ENCODE data around the gene SLC44A3.

The SLC44A3 gene

DNA sequence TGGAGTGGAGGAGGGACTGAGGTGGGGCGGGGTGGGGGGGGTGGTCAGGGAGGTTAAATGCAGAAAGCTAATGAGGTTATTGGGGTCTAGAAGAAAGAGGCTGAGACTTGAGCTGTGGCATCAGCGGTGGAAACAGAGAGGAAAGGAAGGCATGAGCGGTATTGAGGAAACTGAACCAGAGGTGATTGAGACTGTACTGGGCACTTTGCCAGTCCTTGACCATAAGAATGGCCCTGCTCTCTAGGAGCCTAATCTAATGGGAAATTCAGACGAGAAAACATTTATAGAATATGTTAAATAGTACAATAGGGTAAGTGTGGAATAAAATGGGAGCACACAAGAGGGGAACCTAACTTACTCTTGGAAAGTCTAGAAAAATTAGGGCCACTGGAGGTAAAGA is 23.7 kb downstream of the SLC44A3 start:
- H3K9me3 ChIP-seq = no peaks in the 10 kb centered on the region
- no peak overlapping the region for H3K4me3 ChIP-seq
- no peaks in the 10 kb centered on the region for H3K4me1 ChIP-seq
- H3K27me3 ChIP-seq = no peaks in the 10 kb centered on the region
- H4K20me1 ChIP-seq = no peaks in the 10 kb centered on the region
- H3K27ac ChIP-seq = no peak overlapping the region
- H3K36me3 ChIP-seq = peaks cover 4% of the 10 kb centered on the region; the same call in 1 of the 2 replicates
- no peak overlapping the region for H3K4me2 ChIP-seq
- TF ChIP-seq Cebpa-rat (IDR thresholded peaks at IDR 0.05) = no peak
- H3K9ac ChIP-seq = no peak overlapping the region

DNA sequence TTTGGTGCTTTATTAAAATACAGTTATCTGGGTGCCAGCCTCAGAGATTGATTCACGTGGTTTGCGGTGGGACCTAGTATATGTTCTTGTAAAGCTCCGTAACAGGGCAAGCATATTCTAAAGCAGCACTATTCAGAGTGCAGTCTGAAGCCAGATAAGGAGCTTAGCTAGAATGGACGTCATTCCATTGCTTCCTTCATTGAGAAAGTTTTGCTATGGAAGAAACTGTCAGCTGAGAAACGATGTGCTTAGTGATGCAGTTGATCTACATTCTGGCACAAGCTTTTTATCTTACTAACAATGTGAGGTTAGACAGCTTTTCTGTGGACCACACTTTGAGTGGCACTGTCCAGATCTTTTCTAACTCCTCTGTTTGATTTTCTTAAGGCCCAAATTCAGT is 26.2 kb downstream of the SLC44A3 start:
- H3K27me3 ChIP-seq = no peaks in the 10 kb centered on the region
- no peaks in the 10 kb centered on the region; the same call in 1 of the 2 replicates for H3K36me3 ChIP-seq
- no peak overlapping the region for H3K9ac ChIP-seq
- H3K27ac ChIP-seq = no peak overlapping the region
- no peaks in the 10 kb centered on the region for H3K9me3 ChIP-seq
- H4K20me1 ChIP-seq = no peaks in the 10 kb centered on the region
- H3K4me1 ChIP-seq = no peaks in the 10 kb centered on the region
- H3K4me3 ChIP-seq = no peak overlapping the region
- TF ChIP-seq Cebpa-rat (IDR thresholded peaks at IDR 0.05) = no peak
- H3K4me2 ChIP-seq = no peak overlapping the region

DNA sequence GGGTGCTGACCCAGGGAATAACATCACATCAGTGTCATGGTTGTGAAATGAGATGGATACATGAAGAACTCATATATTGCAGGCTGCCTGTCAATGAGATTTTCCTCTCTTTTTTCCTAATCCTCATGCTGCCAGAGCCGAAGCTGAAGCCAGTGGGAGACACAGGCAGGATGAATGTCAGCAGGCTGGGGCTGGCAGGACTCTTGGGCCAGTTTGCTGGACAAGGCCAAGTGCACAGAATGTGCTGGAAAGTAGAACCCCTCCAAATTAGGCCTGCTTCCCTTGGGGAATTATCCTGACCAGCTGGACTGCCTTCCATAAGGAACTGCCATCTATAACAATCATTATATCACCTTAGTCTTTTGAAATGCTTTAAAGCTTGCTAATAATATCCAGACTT is 31.4 kb downstream of the SLC44A3 start:
- no peak overlapping the region for H3K27ac ChIP-seq
- no peaks in the 10 kb centered on the region for H3K4me1 ChIP-seq
- no peak overlapping the region for H3K9ac ChIP-seq
- TF ChIP-seq Cebpa-rat (IDR thresholded peaks at IDR 0.05) = no peak
- no peaks in the 10 kb centered on the region for H4K20me1 ChIP-seq
- H3K4me2 ChIP-seq = no peak overlapping the region
- no peak overlapping the region for H3K4me3 ChIP-seq
- H3K9me3 ChIP-seq = no peaks in the 10 kb centered on the region
- no peaks in the 10 kb centered on the region for H3K36me3 ChIP-seq
- no peaks in the 10 kb centered on the region for H3K27me3 ChIP-seq

GRCh38 chr1:94852788-94853187 is 32.6 kb downstream of the SLC44A3 start:
- no peak for TF ChIP-seq Cebpa-rat (IDR thresholded peaks at IDR 0.05)
- Histone ChIP-seq H3K9me3 (no peaks in the 10 kb centered on the region), H3K27me3 (no peaks in the 10 kb centered on the region), H3K36me3 (no peaks in the 10 kb centered on the region), H3K4me1 (no peaks in the 10 kb centered on the region), H3K27ac (no peak overlapping the region), H3K9ac (no peak overlapping the region), H4K20me1 (no peaks in the 10 kb centered on the region), H3K4me2 (no peak overlapping the region), H3K4me3 (no peak overlapping the region)

GRCh38 chr1:94854458-94855306 is 34.5 kb downstream of the SLC44A3 start:
- TF ChIP-seq Cebpa-rat (IDR thresholded peaks at IDR 0.05) = no peak
- Histone ChIP-seq H4K20me1 (no peaks in the 10 kb centered on the region), H3K4me1 (no peaks in the 10 kb centered on the region), H3K27me3 (no peaks in the 10 kb centered on the region), H3K36me3 (no peaks in the 10 kb centered on the region), H3K4me3 (peak overlapping the region; percentile 51), H3K27ac (no peak overlapping the region), H3K9ac (no peak overlapping the region), H3K9me3 (no peaks in the 10 kb centered on the region), H3K4me2 (peak overlapping the region; percentile 63)

DNA sequence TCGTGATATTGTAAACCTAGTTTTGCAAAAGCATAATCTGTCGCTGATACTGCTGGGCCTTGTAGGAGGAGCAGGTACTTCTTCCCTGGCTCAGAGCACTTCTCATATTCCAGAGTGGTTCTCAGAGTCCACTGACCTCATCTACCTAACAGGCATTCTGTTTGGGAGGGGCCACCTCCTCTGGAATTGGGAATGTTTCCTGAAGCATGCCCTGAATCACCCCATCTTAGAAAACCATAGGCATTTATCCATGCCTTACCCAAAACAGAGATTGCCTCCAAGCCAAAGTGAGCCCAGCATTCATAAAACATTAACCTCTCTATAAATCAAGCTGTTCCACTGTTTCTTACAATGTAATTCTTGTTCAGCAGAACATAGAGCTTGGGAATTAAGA is 35.1 kb downstream of the SLC44A3 start:
- Histone ChIP-seq H3K4me1 (no peaks in the 10 kb centered on the region), H3K36me3 (no peaks in the 10 kb centered on the region), H3K4me3 (no peak overlapping the region), H3K9me3 (no peaks in the 10 kb centered on the region), H3K4me2 (no peak overlapping the region), H4K20me1 (no peaks in the 10 kb centered on the region), H3K27ac (no peak overlapping the region), H3K9ac (no peak overlapping the region), H3K27me3 (no peaks in the 10 kb centered on the region)
- no peak for TF ChIP-seq Cebpa-rat (IDR thresholded peaks at IDR 0.05)

- H3K27me3 ChIP-seq = no peaks in the 10 kb centered on the region
- no peak overlapping the region for H3K27ac ChIP-seq
- H3K4me2 ChIP-seq = no peak overlapping the region
- H3K4me3 ChIP-seq = no peak overlapping the region
- no peak for TF ChIP-seq Cebpa-rat (IDR thresholded peaks at IDR 0.05)
- H3K4me1 ChIP-seq = no peaks in the 10 kb centered on the region
- no peaks in the 10 kb centered on the region for H3K9me3 ChIP-seq
- no peak overlapping the region for H3K9ac ChIP-seq
- no peaks in the 10 kb centered on the region for H4K20me1 ChIP-seq
- H3K36me3 ChIP-seq = no peaks in the 10 kb centered on the region
Measured at GRCh38 chr1:94856004-94856403, 35.8 kb downstream of the SLC44A3 start.

GRCh38 chr1:94856868-94857267 is 36.7 kb downstream of the SLC44A3 start:
- Histone ChIP-seq H3K27me3 (no peaks in the 10 kb centered on the region), H3K4me3 (no peak overlapping the region), H3K27ac (no peak overlapping the region), H3K4me1 (no peaks in the 10 kb centered on the region), H3K9ac (no peak overlapping the region), H3K36me3 (no peaks in the 10 kb centered on the region), H4K20me1 (no peaks in the 10 kb centered on the region), H3K4me2 (no peak overlapping the region), H3K9me3 (no peaks in the 10 kb centered on the region)
- TF ChIP-seq Cebpa-rat (IDR thresholded peaks at IDR 0.05) = no peak

DNA sequence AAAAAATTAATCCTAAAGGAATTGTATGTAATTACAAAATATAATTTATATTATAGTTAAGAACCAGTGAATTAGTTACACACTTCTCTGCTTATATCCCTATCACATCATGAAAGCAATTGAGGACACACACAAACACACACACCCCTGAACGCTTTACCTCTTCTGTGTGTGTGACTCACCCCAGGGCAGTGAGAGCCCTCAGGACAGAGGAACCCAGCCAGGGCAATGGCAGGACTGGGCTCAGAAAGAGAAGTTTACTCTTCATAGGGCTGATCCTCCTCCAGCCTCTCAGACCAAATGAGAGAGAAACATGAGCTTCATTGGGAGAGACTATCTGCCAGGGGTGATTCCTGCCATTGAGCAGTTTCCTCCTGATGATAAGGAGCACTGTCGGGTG is 38.1 kb downstream of the SLC44A3 start:
- Histone ChIP-seq H3K9me3 (no peaks in the 10 kb centered on the region), H3K4me2 (no peak overlapping the region), H3K4me1 (no peaks in the 10 kb centered on the region), H4K20me1 (no peaks in the 10 kb centered on the region), H3K27me3 (no peaks in the 10 kb centered on the region), H3K9ac (no peak overlapping the region), H3K36me3 (no peaks in the 10 kb centered on the region), H3K4me3 (no peak overlapping the region), H3K27ac (no peak overlapping the region)
- TF ChIP-seq Cebpa-rat (IDR thresholded peaks at IDR 0.05) = no peak

GRCh38 chr1:94859174-94859573 is 39.0 kb downstream of the SLC44A3 start:
- Histone ChIP-seq H3K4me2 (no peak overlapping the region), H3K36me3 (no peaks in the 10 kb centered on the region), H3K27me3 (no peaks in the 10 kb centered on the region), H4K20me1 (no peaks in the 10 kb centered on the region), H3K27ac (no peak overlapping the region), H3K9ac (no peak overlapping the region), H3K4me3 (no peak overlapping the region), H3K4me1 (no peaks in the 10 kb centered on the region), H3K9me3 (no peaks in the 10 kb centered on the region)
- TF ChIP-seq Cebpa-rat (IDR thresholded peaks at IDR 0.05) = no peak
